Naive B cell (primary cell): ENCODE measurements around the gene TMEM254. TPM values are rescaled to one million over a fixed set of nuclear protein-coding genes. Genes with fewer than 3 reads are reported as not detected.

Source experiments
- polyA plus RNA-seq, 6 donors: library from polyadenylated mRNA; unstranded; fragments of 300-500 nt; fragmentation: Illumina TruSeq; gene quantifications; one replicate each; pipeline ENCODE4 v1.2.3, GENCODE V29; 2021; ENCODE audit warnings: low read depth in 6 of 6

The TMEM254 gene
- polyA plus RNA-seq, 6 donors from 2014 or later = 26.2 to 46.5 (median 36.7) TPM

Other genes with a start within 250 kb of the TMEM254 start
- not detected for gene SFTPD, start 129.6 kb upstream of the TMEM254 start, polyA plus RNA-seq
- not detected for gene PLAC9, start 54.1 kb downstream of the TMEM254 start, polyA plus RNA-seq
- gene ANXA11, start 126.9 kb downstream of the TMEM254 start, polyA plus RNA-seq = 100 to 1,000 TPM; 146 to 167 (median 157) TPM
- gene MAT1A, start 211.0 kb downstream of the TMEM254 start, polyA plus RNA-seq = not detected